GM21528 (cell line): Measurements from ENCODE around the gene CAB39.

ENCODE experiments used
- ATAC-seq: cut with Tn5 transposase; IDR thresholded peaks from one replicate; pipeline ENCODE4 v1.9.1; 2021; ENCODE audit warnings: mild to moderate bottlenecking, moderate library complexity; ENCODE audit not compliant: unreplicated experiment, low FRiP score

Gene CAB39

GRCh38 chr2:230811508-230811907 lies 98.9 kb downstream of the CAB39 start:
- ATAC-seq: no peak

DNA sequence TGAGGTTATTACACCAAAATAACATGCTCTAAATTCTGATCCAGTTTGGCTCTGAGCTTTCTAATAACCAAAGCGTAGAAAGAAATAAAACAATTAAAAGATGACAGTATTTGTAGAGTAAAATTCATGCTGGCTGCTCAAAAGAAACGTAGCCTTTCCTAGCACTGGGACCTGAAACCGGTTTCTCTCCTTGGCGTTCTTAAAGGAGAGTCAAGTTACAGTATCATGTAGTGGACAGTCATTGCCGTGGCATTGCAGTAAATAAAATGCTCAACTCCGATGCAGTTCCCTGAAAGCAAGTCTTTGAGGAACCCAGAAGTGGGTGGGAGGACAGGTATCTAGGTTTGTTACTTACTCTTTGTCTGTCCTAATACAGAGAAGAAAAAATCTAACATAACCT lies 99.4 kb downstream of the CAB39 start:
- no peak for ATAC-seq

- no peak for ATAC-seq
These were observed 102.0 kb downstream of the CAB39 start for GRCh38 chr2:230814616-230815015.

DNA sequence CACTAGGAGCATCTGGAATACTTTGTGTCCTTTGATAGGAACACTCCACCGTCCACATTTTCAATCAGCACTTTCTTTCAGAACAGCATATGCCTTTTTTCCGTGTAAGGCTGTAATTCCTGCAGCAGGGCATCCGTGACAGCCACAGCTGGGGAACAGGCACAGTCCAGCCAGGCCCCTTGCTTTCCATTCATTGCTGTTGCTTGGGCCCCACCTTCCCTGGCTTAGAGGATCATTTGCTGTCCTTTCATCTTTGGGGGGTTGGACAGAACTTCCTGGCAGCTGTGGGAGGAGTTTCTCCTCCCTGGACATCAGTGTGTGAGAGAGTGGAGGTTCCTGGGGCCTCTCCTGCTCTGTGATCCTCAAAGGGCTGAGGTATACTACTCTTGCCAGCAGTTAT lies 102.4 kb downstream of the CAB39 start:
- no peak for ATAC-seq

DNA sequence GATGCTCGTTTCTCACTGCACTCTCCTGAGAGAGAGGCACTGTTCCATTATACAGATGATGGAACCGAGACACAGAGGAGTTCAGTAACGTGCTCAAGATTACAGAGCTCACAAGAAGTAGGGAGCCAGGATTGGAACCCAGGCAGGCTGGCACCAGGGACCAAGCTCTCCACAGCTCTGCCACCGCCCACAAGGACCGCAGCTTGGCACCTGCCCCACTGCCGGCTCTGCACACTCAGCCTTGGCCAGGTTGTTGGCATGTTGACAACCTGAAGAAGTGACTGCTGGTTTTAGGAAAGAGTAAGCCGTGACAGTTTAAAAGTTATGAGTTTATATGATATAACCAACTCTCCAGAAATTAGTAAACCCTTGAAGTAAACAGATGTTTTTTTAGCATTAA lies 104.1 kb downstream of the CAB39 start:
- ATAC-seq: no peak

GRCh38 chr2:230819433-230819832 lies 106.8 kb downstream of the CAB39 start:
- ATAC-seq: no peak

- no peak for ATAC-seq
These were observed 108.8 kb downstream of the CAB39 start for GRCh38 chr2:230821261-230821990.

GRCh38 chr2:230821991-230822520 lies 109.4 kb downstream of the CAB39 start:
- ATAC-seq: no peak

DNA sequence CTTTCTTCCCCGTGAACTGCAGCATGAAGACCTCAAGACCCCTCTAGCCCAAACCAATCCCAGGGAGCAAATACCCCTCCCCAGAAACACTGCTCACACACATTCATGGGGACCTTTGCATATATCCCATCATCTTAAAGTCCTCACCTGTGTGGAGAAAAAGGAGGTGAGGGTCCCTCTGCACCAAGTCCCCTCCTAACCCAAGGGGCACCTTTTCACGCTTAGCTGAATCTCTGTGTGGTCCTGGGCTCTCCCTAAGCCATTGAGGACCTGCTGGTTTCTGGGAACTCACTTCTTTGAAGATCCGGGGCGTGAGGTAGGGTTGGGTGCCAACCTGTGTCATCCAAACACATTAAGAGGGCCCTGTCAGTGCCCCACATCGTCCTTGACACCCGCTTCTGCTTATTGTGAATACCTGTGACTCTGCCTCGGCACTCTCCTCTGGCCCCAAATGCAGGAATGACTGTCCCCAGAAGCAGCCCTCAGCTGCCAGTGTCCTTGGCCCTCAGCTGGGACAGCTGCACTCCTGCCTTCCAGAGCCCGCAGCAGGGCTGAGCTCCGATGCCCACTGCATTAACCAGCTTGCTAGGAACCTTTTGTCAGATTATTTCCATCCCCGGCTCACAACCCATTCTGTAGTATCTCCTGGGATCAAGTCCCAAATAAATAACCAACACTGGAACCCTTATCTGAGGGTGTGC lies 110.8 kb downstream of the CAB39 start:
- no peak for ATAC-seq

- ATAC-seq: peak; percentile 67
These were observed 111.8 kb downstream of the CAB39 start for GRCh38 chr2:230824406-230824978.

GRCh38 chr2:230825354-230825753 lies 112.7 kb downstream of the CAB39 start:
- ATAC-seq: no peak

- ATAC-seq: no peak
These were observed 115.2 kb downstream of the CAB39 start for GRCh38 chr2:230827774-230828271.

GRCh38 chr2:230828272-230828961 lies 115.8 kb downstream of the CAB39 start:
- ATAC-seq: no peak

DNA sequence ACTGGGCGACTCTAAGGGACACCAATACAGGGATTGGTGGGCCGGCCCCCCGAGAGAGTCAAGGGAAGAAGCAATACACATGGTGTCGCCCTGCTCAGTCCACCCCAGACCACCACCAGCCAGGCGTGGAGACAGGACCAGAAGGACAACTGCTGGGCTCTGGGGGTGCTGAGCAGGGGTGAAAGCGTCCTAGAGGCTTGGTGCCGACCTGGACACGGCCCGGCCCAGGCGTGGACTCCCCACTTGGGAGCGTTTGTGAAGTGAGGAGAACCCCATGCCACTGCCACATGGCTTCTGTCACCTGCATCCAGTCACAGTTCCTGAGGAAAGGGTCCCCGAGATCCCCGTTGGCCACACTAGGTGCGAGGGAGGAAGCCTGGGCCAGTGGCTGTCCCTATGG lies 116.7 kb downstream of the CAB39 start:
- ATAC-seq: no peak

DNA sequence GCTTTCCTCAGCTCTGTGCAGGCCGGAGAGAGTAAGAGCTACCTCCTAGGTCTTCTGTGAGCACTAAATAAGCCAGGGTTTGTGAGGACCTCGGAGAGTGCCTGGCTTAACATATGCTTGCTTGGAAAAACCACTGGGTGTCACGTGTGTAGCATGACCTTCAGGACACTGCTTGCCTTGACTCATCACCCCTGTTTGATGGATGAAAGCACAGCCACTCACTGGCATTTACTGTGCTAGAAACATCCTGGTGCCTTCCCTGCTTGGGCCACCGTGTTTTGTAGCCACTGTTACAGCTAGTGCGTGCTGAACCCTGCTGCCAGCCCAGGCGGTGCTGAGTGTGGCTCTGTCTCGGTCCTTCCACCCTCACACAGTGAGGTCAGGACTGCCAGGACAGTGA lies 117.3 kb downstream of the CAB39 start:
- ATAC-seq: no peak

DNA sequence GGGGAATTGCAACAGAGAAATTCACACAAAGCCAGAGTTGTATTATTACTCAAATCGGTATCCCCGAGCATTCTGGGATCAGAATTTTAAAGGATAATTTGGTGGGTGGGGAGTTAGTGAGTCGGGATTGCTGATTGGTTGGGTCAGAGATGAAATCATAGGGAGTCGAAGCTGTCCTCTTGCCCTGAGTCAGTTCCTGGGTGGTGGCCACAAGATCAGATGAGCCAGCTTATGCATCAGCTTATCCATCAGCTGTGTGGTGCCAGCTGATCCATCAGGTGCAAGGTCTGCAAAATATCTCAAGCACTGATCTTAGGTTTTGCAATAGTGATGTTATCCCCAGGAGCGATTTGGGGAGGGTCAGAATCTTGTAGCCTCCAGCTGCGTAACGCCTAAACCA lies 117.8 kb downstream of the CAB39 start:
- ATAC-seq: no peak

DNA sequence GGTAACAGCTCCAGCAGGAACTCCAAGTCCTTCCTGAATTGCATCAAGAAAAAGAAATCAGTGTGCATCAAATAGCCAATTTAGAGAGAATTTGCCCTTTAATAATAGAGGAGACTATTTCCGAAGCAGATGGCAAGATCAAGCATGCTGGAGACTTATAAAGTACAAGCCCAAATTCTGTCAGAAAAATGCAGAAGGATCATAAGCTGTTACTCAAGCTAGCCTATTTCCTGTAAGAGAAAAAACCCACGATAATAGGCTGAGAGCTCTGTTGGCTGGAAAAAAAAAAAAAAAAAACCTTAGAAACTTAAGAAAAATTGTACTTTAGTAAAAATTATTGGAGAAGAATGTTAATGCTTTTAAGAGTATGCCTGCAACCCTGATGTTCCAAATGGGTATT lies 127.7 kb downstream of the CAB39 start:
- no peak for ATAC-seq

GRCh38 chr2:230842473-230842872 lies 129.8 kb downstream of the CAB39 start:
- ATAC-seq: no peak

GRCh38 chr2:230843132-230843531 lies 130.5 kb downstream of the CAB39 start:
- ATAC-seq: no peak

GRCh38 chr2:230846360-230846759 lies 133.7 kb downstream of the CAB39 start:
- no peak for ATAC-seq

GRCh38 chr2:230847883-230848388 lies 135.3 kb downstream of the CAB39 start:
- peak; percentile 84 for ATAC-seq
